ENCODE measurements around the gene ARHGEF16.

ARHGEF16 gene

DNA sequence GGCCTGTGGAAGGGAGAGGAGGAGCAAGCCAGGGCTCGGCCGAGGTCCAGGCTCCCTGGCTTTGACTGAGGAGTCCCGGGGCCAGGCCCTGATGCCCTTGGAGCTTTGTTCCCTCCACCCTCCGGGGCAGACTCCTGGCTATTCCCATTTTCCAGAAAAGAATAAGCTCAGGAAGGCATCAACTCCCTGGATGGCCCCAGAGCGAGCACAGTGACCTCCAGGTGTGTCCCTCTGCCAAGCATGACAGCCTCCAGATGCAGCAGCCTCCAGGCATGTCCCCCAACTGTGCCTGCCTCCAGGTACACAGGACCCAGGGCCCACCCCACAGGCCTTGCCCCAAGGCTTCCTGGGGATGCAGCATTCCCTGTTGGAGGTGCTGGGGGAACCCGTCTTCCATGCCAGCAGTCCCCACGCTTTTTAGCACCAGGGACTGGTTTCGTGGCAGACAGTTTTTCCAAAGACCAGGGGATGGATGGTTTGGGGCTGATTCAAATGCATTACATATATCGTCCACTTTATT lies 15.7 kb upstream of the ARHGEF16 start:
- H3K4me3 ChIP-seq (ENCODE audit: low read depth, low read length): no peak overlapping the region
- TF ChIP-seq, protein P1, sequence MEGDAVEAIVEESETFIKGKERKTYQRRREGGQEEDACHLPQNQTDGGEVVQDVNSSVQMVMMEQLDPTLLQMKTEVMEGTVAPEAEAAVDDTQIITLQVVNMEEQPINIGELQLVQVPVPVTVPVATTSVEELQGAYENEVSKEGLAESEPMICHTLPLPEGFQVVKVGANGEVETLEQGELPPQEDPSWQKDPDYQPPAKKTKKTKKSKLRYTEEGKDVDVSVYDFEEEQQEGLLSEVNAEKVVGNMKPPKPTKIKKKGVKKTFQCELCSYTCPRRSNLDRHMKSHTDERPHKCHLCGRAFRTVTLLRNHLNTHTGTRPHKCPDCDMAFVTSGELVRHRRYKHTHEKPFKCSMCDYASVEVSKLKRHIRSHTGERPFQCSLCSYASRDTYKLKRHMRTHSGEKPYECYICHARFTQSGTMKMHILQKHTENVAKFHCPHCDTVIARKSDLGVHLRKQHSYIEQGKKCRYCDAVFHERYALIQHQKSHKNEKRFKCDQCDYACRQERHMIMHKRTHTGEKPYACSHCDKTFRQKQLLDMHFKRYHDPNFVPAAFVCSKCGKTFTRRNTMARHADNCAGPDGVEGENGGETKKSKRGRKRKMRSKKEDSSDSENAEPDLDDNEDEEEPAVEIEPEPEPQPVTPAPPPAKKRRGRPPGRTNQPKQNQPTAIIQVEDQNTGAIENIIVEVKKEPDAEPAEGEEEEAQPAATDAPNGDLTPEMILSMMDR (IDR thresholded peaks at IDR 0.05; ENCODE audit: insufficient read depth, low read length, missing control alignments): no peak
- POLR2A ChIA-PET: interaction anchor here (0.5 kb wide), 1 partner anchor 38 kb away, joined by 3 read pairs; no protein-coding TSS in a partner anchor
- CTCF ChIA-PET: interaction anchor here (2.1 kb wide), 1 partner anchor 15 kb away, joined by 14 read pairs; no protein-coding TSS in a partner anchor
- DNase-seq (ENCODE audit: low read depth, low spot score): no peak

DNA sequence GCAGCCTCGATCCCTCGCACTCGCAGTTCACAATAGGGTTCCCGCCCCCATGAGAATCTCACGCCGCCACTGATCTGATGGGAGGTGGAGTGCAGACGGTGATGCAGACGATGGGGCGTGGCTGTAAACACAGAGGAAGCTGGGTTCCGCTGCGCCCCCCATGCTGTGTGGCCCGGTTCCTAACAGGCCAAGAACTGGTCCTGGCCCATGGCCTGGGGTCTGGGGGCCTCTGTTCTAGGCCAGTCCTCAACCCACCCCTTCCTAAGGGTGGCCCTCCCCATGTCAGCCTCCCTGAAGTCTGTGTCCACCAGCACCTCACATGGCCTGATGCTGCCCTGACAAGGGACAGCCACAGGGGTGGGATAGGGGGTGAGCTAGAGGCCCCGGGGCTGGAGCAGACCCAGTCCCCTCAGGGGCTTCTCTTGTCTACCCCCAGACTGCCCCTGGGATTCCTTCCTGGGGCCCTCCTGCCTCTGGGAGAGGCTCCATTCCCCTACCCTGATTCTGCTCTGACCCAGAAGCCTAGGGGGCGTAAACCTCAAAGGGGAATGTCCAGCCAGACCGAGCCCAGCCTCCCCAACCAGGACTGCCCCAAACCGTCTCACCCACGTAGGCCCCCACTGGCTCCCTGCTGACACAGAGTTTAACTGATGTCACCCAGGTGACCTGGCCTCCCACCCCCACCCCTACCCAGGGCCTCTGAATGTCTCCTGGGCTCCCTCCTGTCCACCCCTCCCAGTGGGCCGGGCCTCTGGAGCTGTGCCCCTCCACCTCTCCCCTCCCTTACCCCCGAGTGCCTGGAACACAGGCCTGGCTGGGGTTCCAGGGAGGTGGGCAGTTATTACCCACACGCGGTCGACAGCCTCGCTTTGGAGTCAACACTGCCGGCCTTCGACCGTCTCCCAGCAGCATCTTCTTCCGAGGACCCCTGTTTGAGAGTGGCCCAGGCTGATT lies 14.8 kb upstream of the ARHGEF16 start:
- TF ChIP-seq, protein P1 (IDR thresholded peaks at IDR 0.05; ENCODE audit: insufficient read depth, low read length, missing control alignments): no peak
- DNase-seq (ENCODE audit: low read depth, low spot score): no peak
- CTCF ChIA-PET: interaction anchor here (1.0 to 2.1 kb wide), 2 partner anchors 13 to 14 kb away, joined by 8 to 14 read pairs; no protein-coding TSS in a partner anchor
- POLR2A ChIA-PET: no interaction called here
- no peak overlapping the region for H3K4me3 ChIP-seq (ENCODE audit: low read depth, low read length)

DNA sequence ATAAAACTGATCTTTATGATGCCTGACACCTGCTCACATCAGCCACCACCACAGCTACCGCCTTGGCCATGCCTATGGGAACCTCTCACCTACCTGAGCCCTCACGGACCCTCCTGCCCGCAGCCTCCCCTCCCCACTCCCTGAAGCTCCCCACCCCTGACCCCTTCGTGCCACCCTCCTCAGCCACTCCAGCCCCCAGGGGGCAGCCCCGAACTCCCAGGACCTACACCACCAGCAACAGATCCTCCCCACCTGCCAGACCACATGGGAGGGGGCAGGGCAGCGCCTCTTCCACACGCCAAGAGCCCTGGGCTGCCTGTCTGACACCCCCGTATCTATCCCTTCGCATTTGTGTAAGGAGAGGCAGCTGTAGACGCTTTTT lies 14.2 kb upstream of the ARHGEF16 start:
- ChIA-PET CTCF (interaction anchor here (1.0 kb wide), 1 partner anchor 12 kb away, joined by 8 read pairs; no protein-coding TSS in a partner anchor), POLR2A (no interaction called here)
- DNase-seq (ENCODE audit: low read depth, low spot score): no peak
- TF ChIP-seq, protein P1 (IDR thresholded peaks at IDR 0.05; ENCODE audit: insufficient read depth, low read length, missing control alignments): no peak
- no peak overlapping the region for H3K4me3 ChIP-seq (ENCODE audit: low read depth, low read length)

DNA sequence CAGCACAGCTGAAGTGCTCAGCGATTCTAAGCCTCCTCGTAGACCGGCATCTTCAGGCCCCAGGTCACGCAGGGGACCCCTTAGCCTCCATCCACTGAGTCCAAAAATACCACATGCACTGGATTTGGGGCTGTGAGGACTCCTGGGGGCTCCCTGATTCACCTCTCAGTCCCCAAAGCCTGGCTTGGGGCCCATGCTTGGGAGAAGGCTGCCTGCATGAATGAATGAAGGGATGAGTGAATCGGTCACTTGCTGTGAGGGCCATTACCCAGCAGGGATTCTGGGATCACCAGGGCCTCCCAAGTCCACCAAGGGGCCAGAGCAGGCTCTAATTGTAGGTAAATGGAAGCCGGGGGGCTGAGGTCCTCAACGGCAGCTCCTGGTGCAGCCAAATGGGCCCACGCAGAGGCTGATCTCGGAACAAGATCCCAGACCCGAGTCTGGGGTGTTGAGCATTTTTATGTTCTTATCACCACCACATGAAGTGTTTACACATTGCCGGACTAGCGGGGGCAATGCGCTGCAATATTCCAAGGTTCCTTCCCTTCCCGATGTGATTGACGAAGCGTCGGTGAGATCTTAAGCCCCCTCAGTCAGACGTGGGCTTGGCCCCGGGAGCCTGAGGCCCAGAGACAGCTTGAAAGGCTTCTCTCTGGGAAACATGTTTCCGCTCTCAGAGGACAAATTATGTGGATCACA lies 13.6 kb upstream of the ARHGEF16 start:
- H3K4me3 ChIP-seq (ENCODE audit: low read depth, low read length): no peak overlapping the region
- DNase-seq (ENCODE audit: low read depth, low spot score): no peak
- POLR2A ChIA-PET: no interaction called here
- TF ChIP-seq, protein P1 (IDR thresholded peaks at IDR 0.05; ENCODE audit: insufficient read depth, low read length, missing control alignments): no peak
- CTCF ChIA-PET: interaction anchor here (1.0 to 4.8 kb wide), 3 partner anchors 12 to 44 kb away, joined by 6 to 36 read pairs (median 8); no protein-coding TSS in a partner anchor

DNA sequence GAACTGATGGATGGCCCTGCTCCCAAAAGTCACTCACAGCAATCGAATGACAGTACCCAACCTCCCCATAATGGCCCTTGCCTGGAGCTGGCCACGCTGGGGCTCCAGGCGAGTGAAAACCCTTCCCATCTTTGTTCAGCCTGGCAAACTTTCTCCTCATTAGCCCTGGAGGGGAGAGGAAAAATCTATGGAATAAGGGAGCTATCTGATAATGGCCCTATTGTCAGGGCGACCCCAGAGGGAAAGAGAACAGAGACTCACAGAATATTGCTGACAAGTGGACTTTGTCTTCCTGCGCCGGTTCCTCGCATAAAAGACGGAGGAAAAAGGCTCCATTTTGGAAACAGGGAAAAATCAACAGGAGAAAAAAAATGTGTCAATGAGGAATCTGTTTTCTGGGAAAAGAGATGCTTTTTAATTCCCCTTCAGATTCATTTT lies 13.0 kb upstream of the ARHGEF16 start:
- no peak for DNase-seq (ENCODE audit: low read depth, low spot score)
- POLR2A ChIA-PET: no interaction called here
- CTCF ChIA-PET: interaction anchor here (2.3 to 4.8 kb wide), 2 partner anchors 12 to 44 kb away, joined by 6 to 36 read pairs; no protein-coding TSS in a partner anchor

More for the DNA sequence above, 13.0 kb upstream of the ARHGEF16 start:
- H3K4me3 ChIP-seq (ENCODE audit: low read depth, low read length): no peak overlapping the region
- TF ChIP-seq, protein P1 (IDR thresholded peaks at IDR 0.05; ENCODE audit: insufficient read depth, low read length, missing control alignments): no peak
